ENCODE results near the gene PKD2L1. TPM values are rescaled to one million over a fixed set of nuclear protein-coding genes. Genes with fewer than 3 reads are reported as not detected.
"Not testable (repeated sequence)": the region's sequence is repeated elsewhere in the genome, so short reads cannot be mapped to it uniquely, and the experiment has no call there.

PKD2L1 gene
- total RNA-seq, 1 donor = not detected

DNA sequence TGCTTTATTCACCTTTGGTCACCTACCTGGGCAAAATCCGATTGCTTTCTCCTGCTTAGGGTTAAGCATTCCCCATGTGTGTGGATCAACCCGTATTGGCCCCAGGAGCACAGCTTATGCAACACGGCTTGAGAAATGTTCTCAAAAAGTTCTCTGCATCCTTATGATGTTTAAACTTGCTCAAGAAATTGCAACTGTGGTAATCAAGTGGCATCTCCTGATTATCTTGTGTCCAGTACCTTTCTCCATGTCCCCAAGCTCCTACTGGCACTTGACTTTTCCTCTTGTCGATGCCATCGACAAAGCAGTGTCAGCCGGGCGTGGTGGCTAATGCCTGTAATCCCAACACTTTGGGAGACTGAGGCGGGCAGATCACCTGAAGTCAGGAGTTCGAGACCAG lies 4.7 kb upstream of the PKD2L1 start:
- DNase-seq (ENCODE audit: low read depth in 2 of 3, low spot score in 2 of 3) = no peak

DNA sequence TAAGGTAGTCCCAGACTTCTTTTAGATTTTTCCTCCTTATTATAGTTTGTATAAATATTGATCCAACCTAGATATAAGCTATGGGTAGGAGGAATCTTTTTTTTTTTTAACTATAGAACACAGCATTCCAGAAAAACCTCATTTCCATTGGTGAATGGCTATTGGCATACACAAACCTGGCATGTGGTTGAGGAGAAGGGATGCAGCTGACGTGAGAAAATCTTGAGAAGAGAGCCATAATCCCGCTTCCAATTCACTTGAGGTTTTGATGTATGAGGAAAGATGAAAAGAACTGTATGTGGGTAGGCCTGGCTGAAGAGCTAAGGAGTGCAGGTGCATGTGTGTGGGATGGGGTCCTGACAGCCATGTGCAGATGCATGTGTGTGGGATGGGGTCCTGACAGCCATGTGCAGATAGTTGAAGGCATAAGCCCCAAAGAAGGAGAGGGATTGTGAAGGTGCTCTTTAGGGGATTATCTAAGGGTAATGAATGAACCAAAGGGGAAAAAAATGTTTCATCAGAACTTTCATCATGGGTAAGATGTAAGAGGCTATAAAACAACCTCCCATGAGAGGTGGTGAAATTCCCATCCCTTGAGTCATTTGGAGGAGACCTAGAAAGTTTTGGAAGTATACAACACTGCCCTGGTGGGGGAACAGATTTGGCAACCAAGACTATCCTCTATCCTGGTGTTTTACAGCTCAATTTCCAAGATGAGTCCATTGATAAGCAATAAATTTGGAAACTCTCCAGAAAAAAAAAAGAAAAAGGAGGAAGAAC lies 3.8 kb upstream of the PKD2L1 start:
- DNase-seq (ENCODE audit: low read depth in 2 of 3, low spot score in 2 of 3) = no peak

DNA sequence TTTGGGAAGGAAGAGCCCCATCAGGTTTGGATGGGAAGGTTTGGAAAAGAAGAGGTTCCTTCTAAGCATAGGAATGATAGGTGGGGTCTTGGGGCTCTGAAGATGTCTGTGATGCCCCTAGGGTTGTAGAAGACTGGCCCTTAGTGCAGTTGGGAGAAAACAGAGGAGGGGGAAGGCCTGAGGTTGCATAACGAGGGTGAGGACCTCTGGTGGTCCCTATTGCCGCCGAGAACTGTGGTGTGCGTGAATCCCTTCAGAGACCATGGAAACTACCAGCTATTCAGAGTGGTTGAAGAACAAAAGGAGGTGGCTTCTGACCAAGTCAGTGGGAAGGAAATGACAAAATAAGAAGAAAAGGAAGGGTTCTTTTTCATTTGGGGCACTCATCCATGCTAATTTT lies 3.1 kb upstream of the PKD2L1 start:
- DNase-seq (ENCODE audit: low read depth in 2 of 3, low spot score in 2 of 3) = no peak

DNA sequence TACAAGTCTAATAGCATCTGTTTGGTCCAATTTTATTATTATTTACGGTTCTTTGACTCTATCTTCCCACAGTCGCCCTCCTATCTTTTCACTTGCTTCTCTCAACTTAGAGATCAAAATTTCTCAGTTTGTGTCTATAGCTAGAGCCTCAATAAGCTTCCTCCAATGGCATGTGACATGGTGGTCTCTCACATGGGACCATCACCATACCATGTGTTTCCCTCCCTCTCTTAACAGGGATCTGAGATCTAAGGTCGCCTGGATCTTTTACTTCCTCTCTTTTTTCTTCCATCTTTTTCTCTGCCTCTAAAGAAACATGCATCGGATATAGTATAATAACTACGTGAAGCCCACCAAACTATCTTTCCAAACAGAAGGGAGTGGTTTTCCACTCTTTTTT lies 1.8 kb downstream of the PKD2L1 start:
- DNase-seq (ENCODE audit: low read depth in 2 of 3, low spot score in 2 of 3) = no peak

DNA sequence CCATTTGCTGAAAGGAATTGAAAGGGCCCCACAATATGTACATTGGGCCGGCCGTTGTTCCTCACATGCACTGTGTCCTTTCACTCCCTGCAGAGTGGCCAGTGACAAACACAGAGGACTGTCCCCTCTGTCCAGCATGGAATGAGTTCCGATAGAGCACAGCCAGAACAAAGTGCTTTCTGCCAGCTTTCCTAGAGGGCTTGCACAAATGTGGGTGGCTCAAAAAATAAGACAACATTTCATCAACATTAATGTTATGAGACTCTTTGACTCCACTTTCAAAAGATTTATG lies 2.4 kb downstream of the PKD2L1 start:
- DNase-seq (ENCODE audit: low read depth in 2 of 3, low spot score in 2 of 3) = no peak

DNA sequence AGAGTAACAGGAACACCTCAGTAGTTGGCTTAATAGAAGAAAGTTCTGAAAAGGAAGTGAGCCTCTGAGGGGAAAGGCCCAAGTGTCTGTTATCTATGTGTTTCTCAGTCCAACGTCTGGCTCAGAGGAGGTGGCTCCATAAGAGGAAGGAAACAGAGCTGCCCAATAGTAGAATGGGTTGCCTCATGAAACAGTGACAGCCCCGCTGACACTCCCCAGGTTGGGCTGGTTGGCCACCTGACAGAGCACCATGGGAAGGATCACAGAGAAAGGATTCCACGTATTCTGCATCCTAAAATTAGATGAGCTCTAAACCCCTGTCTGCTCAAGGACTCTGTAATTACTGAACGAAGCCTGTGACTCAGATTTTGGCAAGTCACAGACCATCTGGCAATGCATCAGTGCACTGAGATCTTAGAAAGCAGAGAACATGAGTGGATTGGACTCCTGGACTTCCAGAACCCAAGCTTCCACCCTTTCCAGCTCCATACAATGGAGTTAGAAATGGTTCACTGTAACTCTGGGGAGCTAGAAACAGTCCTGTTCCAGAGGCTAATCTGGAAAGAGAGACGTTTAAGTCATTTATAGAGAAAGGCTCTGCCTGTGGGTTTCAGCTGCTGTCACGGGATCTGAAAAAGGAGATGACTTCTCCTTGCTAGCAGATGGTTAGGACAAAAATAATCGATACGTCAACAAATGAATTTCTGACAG lies 2.9 kb downstream of the PKD2L1 start:
- peak in 2 of 3 donors; percentile 64 to 86 for DNase-seq (ENCODE audit: low read depth in 2 of 3, low spot score in 2 of 3)

DNA sequence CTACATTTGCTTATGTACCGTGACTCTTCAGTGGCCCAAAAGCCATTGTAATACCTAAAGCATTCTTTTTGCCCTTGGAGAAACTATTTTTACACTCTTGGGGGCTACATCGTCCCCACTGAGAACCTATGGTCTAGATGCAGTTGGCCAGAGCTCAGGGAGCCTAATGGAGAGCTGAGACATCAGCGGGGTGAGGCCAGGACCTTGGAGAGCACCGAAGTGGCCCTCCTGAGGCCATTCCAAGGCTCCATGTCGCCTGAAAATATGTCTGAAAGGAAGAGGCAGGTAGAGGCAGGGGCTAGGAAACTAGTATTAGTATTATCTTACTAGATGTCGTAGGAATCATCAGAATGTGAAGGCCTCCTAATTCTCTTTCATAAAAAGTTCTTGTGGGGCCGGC lies 4.9 kb downstream of the PKD2L1 start:
- DNase-seq (ENCODE audit: low read depth in 2 of 3, low spot score in 2 of 3) = no peak

DNA sequence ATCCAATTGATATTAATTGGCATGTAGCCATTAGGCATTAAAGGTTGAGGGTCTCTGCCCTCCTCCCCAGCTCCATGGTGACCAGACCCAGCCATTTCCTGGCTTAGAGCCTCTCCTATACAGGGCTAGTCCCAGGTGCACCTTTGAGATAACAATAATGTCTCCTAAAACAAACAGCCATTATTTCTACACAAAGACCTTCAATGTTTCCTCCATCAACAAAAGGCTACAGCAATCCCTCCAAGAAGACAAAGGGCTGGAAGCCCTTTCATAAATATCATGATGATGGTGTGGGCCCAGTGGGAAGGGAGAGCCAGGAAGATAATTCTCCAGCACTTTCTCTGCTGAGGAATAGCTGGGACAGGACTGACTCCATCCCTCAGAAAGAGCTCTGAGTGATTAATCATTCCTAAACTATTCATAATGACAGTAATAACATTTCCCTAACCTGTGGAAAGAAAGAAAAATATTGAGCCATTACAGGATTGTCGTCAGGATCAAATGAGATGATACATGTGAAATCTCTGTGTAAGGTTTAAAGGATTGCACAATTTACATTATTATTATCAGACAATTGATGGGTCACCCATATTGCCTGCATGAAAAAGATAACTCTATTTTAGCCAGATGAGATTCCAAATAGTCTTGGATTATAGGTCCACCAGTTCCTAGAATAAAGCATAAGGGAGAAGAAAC lies 10.2 kb downstream of the PKD2L1 start:
- no peak for DNase-seq (ENCODE audit: low read depth in 2 of 3, low spot score in 2 of 3)

DNA sequence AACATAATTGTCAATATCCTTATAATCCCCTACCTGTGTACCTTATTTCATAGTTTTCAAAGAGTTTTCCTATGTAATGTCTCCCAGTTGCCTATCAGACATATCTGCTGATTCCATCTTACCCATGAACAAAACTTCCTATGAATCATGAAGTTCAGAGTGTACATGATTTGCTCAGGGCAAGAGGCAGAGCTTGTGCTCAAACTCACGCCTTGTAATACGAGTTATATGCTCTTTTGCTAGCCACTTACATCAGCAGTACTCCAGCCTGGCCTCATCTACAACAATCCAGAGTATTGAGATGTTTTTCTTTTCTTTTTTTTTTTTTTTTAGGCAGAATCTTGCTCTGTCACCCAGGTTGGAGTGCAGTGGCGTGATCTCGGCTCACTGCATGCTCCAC lies 11.8 kb downstream of the PKD2L1 start:
- DNase-seq (ENCODE audit: low read depth in 2 of 3, low spot score in 2 of 3) = no peak

DNA sequence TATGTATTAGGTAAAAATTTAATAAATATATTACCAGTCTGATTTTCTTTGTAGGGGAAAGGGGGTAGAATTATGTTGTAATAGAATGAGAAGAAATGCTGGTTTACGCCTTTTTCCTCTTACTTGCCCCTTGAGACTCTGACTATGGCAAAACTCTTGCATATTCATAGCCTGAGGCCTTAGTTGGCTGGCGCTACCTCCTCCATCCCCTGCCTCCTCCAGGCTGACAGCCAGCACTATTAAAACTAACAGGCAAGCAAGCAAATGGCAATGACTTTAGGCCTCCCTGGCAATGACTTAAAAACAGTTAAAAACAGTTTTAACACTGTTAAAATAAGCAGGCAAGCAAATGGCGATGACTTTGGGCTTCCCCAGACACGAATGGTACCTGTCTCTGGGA lies 14.4 kb downstream of the PKD2L1 start:
- DNase-seq (ENCODE audit: low read depth in 2 of 3, low spot score in 2 of 3) = no peak

DNA sequence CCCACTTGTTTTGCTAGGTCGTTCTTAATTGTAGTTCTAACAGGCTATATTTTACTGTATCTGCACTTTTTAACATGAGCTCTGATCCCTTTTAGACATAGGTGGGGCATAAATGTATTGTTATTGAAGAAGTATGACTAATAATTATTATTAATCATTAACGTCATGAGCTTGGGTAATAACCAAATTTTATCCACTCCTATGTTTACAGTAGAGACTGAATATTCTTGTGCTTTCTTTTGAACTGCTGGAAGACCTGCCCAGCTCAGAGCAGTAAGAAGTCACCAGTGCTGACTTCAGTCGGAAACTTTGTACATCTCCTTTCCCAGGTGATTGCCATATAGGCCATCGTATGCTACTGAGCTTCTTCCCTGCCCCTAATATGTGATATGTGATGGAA lies 18.7 kb downstream of the PKD2L1 start:
- no peak for DNase-seq (ENCODE audit: low read depth in 2 of 3, low spot score in 2 of 3)

DNA sequence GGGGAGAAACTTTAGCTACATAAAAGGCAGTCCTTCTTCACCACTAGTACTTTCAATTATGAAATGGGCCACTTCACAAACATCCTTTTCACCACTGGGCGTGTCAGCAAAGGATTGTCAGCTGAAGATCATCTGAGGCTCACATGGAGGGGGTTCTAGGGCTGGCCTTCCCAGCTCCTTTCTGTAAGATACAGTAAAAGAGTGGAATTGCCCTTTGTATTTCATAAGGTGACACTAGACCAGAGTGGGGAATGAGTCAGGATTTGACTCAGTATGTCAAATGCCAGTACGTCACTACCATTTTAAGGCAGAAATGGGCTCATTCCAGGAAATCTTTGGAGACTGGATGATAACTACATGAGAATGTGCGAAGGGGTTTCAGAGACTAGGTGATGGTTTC lies 22.3 kb downstream of the PKD2L1 start:
- no peak for DNase-seq (ENCODE audit: low read depth in 2 of 3, low spot score in 2 of 3)

DNA sequence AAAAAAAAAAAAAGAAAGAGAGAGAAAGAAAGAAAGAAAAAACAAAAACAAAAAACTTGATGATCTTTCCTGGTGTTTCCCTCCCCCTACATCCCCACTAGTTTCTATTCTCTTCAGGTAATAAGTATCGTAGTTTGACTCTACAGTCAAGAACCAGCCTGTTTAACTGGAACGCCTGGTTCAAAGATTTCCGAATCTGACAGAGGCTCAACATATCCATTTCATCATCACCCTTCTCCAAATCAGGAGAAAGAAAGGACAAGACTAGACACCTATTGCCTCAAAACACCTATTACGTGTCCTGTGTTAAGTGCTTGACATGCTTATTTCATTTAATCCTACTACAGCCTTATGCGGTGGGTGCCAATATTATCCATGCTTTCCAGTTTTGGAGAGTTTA lies 23.2 kb downstream of the PKD2L1 start:
- DNase-seq (ENCODE audit: low read depth in 2 of 3, low spot score in 2 of 3) = no peak

DNA sequence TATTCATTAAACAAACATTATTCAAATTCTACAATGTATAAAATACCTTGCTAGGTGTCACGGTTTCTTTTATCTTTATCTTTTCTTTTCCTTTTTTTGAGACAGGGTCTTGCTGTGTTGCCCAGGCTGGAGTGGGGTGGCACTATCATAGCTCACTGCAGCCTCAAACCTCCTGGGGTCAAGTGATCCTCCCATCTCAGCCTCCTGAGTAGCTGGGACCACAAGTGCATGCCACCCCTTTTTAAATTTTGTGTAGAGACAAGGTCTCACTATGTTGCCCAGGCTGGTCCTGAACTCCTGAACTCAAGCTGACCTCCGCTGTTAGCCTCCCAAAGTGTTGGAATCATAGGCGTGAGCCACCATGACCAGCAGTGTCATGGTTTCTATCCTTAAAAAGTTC lies 25.6 kb downstream of the PKD2L1 start:
- no peak for DNase-seq (ENCODE audit: low read depth in 2 of 3, low spot score in 2 of 3)

DNA sequence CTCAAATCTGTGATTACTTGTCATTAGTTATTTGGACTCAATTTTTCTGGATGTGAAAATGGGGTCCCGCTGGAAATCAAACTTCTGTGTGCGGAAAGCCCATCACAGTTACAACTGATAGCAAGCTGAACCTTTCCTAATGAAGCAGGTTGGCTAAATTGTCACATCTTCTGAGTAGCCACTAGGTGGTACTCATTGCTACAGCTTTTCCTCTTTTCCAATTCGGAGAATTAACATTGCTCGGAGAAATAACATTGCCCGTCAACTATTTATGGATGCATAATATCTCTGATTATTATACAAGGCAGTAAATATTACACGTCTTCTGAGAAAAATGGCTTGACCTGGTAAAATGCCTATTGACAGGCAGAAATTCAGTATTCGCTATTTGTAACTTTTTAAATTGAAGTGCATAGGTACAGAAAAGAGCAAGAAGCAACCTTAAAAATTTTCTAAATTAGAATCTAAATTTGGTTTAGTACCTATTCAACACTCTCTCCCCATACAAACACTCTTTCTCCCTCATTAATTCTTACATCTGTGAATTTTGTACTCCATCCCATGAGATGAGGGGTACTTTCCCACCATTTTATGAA lies 26.2 kb downstream of the PKD2L1 start:
- peak in 1 of 3 donors; percentile 21 for DNase-seq (ENCODE audit: low read depth in 2 of 3, low spot score in 2 of 3)

DNA sequence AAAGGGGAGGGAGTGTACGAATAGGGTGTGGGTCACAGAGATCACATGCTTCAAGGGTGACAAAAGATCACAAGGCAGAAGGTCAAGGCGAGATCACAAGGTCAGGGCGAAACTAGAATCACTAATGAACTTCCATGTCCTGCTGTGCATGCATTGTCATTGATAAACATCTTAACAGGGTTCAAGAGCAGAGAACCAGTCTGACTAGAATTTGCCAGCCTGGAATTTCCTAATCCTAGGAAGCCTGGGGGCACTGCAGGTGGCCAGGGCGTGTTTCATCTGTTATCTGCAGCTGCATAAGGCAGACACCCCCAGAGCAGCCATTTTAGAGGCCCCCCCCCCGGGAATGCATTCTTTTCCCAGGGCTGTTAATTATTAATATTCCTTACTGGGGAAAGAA lies 28.9 kb downstream of the PKD2L1 start:
- DNase-seq (ENCODE audit: low read depth in 2 of 3, low spot score in 2 of 3) = not testable (repeated sequence)

DNA sequence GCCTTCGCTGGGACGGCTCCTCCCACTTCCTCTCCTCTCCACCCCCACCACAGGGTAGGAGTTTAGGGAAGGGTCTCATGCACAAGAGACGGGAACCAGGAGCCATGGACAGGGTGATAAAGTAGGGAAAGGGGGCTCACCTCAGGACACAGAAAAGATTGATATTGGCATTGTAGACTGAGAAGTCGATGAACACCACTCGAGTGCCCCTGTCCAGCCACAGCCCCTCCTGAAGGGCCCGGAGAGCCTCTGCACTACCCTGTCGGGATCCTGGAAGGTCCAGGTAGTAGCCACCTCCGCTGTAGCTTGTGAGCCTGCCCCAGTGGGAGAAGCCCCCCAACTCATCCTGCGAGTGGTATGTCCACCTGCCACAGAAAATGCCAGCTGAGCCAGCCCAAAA lies 32.8 kb downstream of the PKD2L1 start:
- DNase-seq (ENCODE audit: low read depth in 2 of 3, low spot score in 2 of 3) = no peak

DNA sequence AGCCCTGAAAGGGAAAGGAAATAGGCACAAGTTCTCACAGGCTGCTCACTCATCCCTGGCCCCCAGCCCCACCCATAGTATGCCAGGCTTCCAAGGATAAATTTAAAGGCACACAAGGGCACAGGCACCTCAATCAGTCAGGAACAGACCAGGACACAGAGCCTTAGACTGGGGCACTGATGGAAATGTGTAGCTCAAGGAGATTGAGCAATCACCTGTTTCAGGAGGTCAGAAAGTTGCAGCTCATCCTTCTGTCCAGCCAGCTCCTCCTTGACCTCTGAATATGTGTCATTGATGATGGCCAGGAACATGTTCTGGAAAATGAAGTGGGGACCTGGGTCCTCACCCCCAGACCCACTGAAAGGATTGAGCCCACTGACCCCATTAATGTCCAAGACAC lies 37.0 kb downstream of the PKD2L1 start:
- no peak for DNase-seq (ENCODE audit: low read depth in 2 of 3, low spot score in 2 of 3)

DNA sequence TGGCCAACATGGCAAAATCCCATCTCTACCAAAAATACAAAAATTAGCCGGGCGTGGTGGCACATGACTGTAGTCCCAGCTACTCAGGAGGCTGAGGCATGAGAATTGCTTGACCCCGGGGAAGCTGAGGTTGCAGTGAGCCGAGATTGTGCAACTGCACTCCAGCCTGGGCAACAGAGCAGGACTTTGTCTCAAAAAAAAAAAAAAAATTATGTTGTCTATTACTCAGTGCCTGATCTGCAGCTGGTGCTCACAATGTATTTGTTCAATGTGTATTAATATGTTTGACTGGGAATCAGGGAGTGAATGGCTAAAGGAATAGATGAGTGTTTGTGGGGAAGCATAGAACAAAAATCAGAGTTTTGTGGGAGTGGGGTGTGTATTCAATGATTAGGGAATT lies 37.7 kb downstream of the PKD2L1 start:
- not testable (repeated sequence) for DNase-seq (ENCODE audit: low read depth in 2 of 3, low spot score in 2 of 3)

DNA sequence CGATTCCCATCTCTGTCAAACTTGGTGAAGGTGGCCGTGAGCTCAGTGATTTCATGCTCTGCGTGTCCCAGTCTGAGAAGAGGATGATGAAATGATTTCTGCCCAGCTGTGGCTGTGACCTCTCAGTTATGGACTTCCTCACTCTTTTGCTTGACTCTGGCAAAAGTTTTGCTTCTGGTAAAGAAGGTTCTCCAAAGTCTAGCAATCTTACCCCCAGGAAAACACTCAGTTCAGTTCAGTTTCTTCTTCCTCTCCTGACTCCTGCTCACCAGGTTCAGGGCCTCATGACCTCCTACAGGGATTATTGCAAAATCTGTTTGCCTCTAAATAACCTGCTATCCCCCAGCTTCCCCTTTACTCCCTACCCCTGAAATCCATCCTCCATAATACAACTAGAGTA lies 38.7 kb downstream of the PKD2L1 start:
- DNase-seq (ENCODE audit: low read depth in 2 of 3, low spot score in 2 of 3) = no peak

DNA sequence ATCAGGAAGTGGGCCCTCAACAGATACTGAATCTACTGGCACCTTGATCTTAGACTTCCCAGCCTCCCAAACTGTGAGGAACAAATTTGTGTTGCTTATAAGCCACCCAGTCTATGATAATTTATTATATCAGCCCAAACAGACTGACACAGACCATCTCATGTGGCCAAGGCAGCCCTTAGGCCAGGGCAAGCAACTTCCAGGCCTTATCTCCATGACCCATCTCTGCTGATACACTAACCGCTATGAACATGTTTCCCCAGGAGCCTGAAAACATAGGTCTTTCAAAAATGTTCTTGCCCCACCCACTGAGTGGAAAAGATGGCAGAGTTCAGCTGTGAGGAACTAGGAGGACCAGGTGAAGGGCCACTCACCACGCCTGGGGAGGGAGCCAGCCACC lies 40.4 kb downstream of the PKD2L1 start:
- DNase-seq (ENCODE audit: low read depth in 2 of 3, low spot score in 2 of 3) = no peak

DNA sequence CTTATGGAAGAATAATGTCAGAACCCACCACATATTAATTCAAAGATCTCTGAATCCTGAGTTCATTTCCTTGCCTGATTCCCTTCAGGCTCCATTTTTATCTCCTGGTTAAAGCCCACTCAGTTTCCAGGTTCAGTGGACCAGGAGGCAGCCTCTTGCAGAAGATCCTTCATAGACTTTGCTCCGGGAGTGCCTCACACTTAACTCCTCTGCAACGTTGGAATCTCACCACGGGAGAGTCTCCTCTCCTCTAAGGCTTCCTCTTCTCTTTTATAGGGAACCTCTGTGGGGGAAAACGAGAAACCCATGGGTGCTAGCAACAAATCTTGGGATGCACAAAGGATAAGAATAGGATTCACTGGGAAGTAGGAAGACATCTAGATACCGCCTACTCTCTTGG lies 41.8 kb downstream of the PKD2L1 start:
- DNase-seq (ENCODE audit: low read depth in 2 of 3, low spot score in 2 of 3) = no peak

Data from hematopoietic multipotent progenitor cell (in vitro differentiated cells).